DMS 273 (cell line): ENCODE results near the gene IRAK2.
"Not testable (repeated sequence)": the region's sequence is repeated elsewhere in the genome, so short reads cannot be mapped to it uniquely, and the experiment has no call there.

Experiments
- DNase-seq: peaks from one replicate; lab custom pipeline; 2025; ENCODE audit not compliant: unreplicated experiment; lab: John Stamatoyannopoulos, UW

The IRAK2 gene

GRCh38 chr3:10248984-10249748 lies 84.4 kb downstream of the IRAK2 start:
- peak; percentile 32 for DNase-seq

GRCh38 chr3:10249833-10250232 lies 85.1 kb downstream of the IRAK2 start:
- no peak for DNase-seq

- no peak for DNase-seq
Observed at GRCh38 chr3:10251006-10251405, 86.3 kb downstream of the IRAK2 start.

GRCh38 chr3:10253731-10254130 lies 89.0 kb downstream of the IRAK2 start:
- no peak for DNase-seq

- DNase-seq: no peak
Observed at GRCh38 chr3:10255835-10256234, 91.1 kb downstream of the IRAK2 start.

GRCh38 chr3:10259036-10259435 lies 94.3 kb downstream of the IRAK2 start:
- no peak for DNase-seq

- no peak for DNase-seq
Observed at GRCh38 chr3:10259798-10260197, 95.1 kb downstream of the IRAK2 start.

- no peak for DNase-seq
Observed at GRCh38 chr3:10260211-10260701, 95.5 kb downstream of the IRAK2 start.

- no peak for DNase-seq
Observed at GRCh38 chr3:10262027-10262426, 97.3 kb downstream of the IRAK2 start.

- peak; percentile 45 for DNase-seq
Observed at GRCh38 chr3:10263646-10264363, 99.1 kb downstream of the IRAK2 start.

GRCh38 chr3:10265833-10266232 lies 101.1 kb downstream of the IRAK2 start:
- no peak for DNase-seq

- not testable (repeated sequence) for DNase-seq
Observed at GRCh38 chr3:10266936-10267335, 102.2 kb downstream of the IRAK2 start.

GRCh38 chr3:10268116-10268515 lies 103.4 kb downstream of the IRAK2 start:
- no peak for DNase-seq

GRCh38 chr3:10268930-10269329 lies 104.2 kb downstream of the IRAK2 start:
- no peak for DNase-seq

- DNase-seq: no peak
Observed at GRCh38 chr3:10269443-10269842, 104.7 kb downstream of the IRAK2 start.

GRCh38 chr3:10272476-10272875 lies 107.8 kb downstream of the IRAK2 start:
- not testable (repeated sequence) for DNase-seq

GRCh38 chr3:10272977-10273376 lies 108.3 kb downstream of the IRAK2 start:
- DNase-seq: no peak

- no peak for DNase-seq
Observed at GRCh38 chr3:10273702-10274305, 109.1 kb downstream of the IRAK2 start.

- DNase-seq: no peak
Observed at GRCh38 chr3:10274601-10275000, 109.9 kb downstream of the IRAK2 start.

- DNase-seq: no peak
Observed at GRCh38 chr3:10277115-10277625, 112.5 kb downstream of the IRAK2 start.

- DNase-seq: no peak
Observed at GRCh38 chr3:10278501-10278900, 113.8 kb downstream of the IRAK2 start.
